Keratinocyte (primary cell): ENCODE results near the gene GPRC5C.

ENCODE experiments used
- EZH2 ChIP-seq: IDR thresholded peaks from one replicate; pipeline ENCODE4 v1.6.1; 2012; ENCODE audit warnings: inconsistent platforms, mild to moderate bottlenecking, low read length, moderate library complexity
- TF ChIP-seq, protein P1 (sequence below), 3 experiments: IDR thresholded peaks in 1 of 3; conservative IDR thresholded peaks in 1 of 3; optimal IDR thresholded peaks in 1 of 3; 2 replicates in 2 of 3; 3 replicates in 1 of 3; pipeline versions ENCODE3 to v1.5.1; 2011; ENCODE audit warnings: low read length in 3 of 3, mild to moderate bottlenecking in 3 of 3, moderate library complexity in 2 of 3, control low read depth in 1 of 3, inconsistent platforms in 1 of 3; ENCODE audit not compliant: insufficient read depth in 2 of 3; ENCODE audit errors: extremely low read depth in 1 of 3

DNA sequence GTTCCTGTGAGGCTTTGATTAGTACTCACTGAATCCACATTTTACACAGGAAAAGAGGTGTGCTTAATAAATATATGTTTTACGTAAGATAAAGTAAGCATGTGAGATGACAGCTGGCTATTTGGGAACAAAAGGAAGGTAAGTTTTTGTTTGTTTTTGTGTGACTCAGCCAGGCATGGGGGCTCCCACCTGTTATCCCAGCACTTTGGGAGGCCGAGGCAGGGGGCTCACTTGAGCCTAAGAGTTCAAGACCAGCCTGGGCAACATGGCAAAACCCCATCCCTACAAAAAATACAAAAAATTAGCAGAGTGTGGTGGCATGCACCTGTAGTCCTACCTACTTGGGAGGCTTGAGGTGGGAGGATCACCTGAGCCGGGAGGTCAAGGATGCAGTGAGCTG, 46.7 kb upstream of the GPRC5C start:
- TF ChIP-seq, protein P1, sequence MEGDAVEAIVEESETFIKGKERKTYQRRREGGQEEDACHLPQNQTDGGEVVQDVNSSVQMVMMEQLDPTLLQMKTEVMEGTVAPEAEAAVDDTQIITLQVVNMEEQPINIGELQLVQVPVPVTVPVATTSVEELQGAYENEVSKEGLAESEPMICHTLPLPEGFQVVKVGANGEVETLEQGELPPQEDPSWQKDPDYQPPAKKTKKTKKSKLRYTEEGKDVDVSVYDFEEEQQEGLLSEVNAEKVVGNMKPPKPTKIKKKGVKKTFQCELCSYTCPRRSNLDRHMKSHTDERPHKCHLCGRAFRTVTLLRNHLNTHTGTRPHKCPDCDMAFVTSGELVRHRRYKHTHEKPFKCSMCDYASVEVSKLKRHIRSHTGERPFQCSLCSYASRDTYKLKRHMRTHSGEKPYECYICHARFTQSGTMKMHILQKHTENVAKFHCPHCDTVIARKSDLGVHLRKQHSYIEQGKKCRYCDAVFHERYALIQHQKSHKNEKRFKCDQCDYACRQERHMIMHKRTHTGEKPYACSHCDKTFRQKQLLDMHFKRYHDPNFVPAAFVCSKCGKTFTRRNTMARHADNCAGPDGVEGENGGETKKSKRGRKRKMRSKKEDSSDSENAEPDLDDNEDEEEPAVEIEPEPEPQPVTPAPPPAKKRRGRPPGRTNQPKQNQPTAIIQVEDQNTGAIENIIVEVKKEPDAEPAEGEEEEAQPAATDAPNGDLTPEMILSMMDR (optimal IDR thresholded peaks at IDR 0.05 in 1 of 3, IDR thresholded peaks at IDR 0.05 in 1 of 3, conservative IDR thresholded peaks at IDR 0.05 in 1 of 3; ENCODE audit: extremely low read depth in 1 of 3, insufficient read depth in 2 of 3, low read length in 3 of 3): no peak
- no peak for TF ChIP-seq EZH2
